NCI-H82 treated with DMSO at 0.1 percent for 48 hours (cell line): ENCODE results near the gene EIF4B.

Source experiments
- DNase-seq: peaks from one replicate; lab custom pipeline; 2025; ENCODE audit not compliant: unreplicated experiment; lab: John Stamatoyannopoulos, UW

EIF4B gene

DNA sequence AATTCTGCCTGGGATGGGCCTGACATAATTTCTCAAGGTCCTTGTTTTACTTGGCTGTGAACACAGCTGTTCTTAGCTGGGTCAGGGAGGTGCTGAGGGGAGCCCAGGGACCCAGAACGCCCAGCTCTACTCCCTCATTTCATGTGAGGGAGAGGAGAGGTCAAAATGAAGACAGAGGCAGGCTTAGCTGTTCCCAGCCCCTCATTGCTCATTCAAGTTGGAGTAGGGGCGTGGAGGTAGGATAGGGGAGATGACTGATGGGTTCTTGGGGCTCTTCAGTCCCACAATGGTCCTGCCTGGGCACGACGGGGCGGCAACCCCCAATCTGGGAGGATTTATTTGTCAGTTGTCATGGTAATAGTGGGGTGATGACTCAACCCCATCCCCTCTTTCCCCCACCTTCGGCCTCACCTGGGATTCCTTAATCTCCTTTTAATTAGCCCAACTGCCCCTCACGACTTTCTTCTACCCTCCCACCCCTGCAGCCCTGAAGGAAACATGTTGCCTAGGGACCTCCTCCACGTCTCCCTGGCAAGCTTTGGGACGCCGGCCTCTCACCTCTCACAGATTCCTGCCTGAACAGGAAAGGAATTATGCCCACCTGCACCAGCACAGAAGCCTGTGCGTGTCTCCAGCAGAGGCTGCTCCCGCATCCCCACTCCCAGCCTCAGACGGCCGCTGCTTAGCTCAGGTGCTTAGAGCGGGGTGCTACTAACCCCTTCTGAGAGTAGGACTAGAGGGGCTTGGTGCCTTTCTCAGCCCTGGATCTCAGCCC is 62.7 kb downstream of the EIF4B start:
- no peak for DNase-seq

DNA sequence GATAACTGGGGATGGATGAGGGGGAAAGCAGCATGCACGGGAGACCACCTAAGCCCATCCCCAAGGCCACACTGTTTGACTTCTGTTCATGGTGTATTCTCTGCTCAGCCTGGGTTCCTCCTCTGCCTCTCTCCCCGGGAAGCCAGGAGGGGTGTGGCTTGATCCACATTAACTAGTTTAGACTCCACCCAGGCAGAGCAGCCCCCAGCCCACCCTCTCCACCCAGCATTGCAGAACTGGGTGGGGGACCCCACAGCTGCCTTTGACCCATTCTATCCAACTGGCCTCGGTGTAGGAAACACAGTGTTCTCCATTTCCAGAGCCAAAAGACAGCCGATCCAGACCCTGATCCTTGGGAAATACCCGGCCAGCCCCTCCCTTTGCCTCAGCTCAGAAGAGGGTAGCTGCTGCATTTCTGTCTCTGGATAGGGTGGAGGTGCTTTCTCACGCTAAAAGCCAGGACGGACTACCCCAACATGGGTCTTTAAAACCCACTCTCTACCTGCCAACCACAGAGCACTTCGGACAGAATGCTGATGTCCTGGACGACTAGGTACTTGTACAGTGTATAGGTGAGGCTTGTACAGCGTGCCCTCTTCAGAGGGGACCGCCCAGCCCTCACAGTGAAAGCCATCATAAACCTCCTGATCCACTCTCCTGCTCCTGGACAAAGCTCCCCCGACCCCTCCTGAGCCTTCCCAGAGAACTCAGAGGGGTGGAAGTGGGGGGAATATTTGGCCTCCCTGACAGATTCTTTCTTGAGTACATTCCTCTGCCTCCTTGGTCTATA is 63.6 kb downstream of the EIF4B start:
- DNase-seq, result no peak

DNA sequence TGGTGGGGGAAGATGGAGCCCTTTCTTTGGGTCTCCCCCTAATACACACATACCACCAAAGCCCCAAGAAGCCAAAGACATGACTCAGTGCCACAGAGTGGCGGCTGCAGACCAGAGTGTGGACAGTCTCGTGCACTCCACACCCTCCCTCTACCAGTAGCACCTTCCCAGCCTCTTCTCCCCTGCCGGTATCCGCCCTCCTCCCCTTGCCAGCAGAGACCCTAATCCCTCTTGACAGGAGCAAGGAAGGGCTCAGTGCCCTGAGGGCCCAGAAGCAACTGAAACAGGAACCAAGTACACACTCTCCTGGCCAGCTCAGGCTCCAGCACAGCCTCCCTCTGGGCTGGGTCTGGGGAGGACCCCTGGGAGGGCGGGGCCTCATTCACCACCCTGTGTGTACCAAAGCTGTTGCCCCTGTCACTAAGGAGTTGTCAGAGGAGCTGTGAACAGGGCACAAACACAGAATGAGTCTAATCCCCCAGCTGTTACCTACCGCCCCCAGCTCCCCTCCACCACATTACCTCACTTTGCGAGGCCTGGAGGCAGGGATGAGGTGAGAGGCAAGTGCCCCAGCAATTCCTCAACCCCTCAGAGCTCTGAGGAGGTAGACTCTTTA is 64.7 kb downstream of the EIF4B start:
- DNase-seq, result peak; percentile 53

DNA sequence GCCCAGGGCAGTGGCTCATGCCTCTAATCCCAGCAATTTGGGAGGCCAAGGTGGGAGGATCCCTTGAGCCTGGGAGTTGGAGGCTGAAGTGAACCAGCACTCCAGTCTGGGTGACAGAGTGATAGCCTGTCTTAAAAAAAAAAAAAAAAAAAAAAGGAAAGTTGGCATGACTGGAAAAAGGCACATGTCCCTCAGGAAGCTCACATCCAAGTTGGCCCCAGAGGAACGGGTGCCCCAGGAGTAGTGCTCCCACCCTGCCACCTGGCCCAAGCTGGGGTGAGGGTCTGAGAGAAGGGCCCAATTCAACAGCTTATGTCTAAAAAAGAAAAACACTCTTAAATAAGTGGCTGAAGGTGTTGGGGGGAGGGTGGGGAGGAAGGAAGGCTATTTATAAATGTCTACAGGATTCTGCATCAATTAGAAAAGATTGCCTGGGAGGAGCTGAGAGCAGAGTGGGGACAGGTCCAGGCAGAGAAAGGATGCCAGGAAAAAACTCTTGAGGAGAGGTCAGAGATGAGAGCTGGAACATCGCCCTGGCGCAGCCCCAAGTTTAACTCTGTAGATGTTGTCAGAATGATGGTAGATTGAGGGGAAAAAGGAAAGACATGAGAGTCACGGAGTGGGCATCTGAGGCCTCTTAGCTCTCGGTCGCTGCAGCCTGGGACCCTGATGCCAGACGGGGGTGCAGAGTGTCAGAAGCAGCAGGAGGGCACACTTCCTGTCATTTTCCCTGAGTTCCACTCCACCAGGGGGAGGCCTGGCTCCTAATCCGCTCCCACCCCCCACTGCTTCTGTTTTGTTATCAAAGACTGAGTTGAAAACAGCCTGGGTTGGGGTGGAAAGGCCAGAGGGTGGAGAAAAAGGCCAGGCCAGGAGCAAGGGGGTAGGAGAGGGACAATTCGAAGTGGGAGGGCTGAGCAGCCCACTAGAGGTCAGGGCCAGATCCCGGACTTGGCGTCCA is 65.6 kb downstream of the EIF4B start:
- no peak for DNase-seq

DNA sequence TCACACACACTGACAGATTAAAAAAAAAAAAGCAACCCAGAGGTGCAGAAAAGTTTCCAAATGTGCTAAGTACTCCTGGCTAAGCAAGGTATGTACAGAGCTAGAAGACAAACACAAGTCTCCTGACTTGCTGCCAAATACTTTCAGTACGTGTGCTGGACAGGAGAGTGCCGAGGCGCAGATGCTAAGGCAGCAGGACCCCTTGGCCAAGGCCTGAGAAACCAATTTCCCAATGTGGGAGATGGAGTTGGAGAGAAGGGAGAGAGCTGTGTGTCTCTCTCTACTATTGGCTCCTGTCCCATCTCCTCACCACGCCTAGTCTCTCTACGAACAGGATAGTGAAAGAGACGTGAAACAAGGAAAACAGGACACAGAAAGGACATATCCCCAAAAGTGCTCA is 67.6 kb downstream of the EIF4B start:
- DNase-seq, result no peak

DNA sequence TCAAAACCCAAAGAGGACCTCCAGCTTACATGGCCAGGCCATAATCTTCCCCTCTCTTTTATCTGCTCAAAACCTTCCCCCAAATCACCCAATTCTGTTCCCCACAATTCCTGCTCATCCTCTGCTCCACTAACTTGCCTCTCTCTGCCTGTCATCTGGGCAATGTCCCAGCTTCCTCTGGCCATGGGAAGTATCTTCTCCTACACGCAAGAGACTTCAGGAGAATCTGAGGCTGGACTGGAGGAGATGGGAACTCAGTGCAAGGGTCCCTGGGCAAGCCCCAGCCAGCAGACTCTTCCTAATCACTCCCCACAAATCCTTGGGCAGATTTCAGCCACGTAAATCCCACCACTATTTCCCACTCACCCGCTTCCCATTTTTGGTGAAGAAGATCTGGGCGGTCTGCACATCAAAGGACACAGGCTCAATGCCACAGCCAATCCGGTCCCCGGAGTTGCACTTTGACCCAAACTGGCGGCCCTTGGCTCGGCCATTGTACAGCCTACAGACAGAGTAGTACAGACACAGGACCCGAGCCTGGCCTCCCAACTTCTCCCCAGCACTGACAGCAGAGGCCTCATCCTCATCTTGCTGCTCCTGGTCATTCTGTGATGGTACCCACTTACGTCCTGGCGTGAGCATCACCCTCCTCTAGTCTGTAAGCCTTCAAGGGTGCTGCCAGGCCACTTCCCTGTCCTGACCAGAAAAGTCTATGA is 68.2 kb downstream of the EIF4B start:
- no peak for DNase-seq

DNA sequence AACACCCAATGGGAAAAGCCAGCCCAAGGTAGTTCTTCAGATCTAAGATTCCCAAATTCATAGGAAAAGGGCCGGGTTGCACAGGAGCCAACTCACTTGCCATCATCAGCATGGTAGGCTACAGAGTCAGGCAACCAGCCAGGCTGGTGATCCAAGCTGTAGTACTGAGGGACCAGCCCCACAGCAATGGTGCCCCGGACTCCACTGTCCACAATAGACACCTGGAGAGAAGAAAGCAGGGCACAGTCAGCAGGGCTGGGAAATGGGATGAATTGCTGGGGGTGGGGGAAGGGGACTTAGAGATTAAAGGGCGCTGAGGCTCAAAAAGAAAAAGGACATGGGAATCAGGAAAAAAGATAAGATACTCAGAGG is 68.7 kb downstream of the EIF4B start:
- DNase-seq, result no peak

DNA sequence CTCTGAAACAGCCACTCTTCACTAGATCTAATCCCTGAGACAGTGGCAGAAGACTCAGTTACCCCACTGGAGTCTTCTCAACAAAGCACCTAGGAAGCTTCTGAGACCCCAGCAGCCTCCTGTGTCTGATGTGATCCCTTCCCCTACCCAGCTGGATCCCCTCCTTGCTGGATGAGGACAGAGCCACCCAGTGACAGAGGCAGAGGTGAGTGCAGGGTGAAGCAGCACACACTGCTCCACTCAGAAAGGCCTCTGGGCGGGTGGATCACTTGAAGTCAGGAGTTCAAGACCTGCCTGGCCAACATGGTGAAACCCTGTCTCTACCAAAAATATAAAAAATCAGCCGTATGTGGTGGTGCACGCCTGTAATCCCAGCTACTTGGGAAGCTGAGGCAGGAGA is 70.2 kb downstream of the EIF4B start:
- no peak for DNase-seq

DNA sequence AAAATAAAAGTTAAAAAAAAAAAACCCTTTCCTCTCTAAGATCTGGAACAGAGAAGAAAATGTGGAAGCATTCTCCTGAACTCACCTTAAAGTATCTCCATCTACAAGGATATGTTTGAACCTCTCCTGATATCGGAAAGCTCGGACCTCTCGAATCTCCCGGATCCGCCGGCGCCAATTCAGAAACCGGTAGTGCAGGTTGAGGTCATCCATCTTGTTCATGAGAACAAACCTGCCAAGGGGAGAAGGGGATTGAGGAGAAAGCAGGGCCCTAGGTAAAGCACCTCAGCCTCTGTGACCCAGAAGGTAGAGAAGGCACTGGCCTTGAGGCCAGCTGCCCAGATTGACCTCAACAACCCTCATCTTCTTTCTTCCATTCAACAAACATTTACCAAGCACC is 70.8 kb downstream of the EIF4B start:
- DNase-seq, result no peak

DNA sequence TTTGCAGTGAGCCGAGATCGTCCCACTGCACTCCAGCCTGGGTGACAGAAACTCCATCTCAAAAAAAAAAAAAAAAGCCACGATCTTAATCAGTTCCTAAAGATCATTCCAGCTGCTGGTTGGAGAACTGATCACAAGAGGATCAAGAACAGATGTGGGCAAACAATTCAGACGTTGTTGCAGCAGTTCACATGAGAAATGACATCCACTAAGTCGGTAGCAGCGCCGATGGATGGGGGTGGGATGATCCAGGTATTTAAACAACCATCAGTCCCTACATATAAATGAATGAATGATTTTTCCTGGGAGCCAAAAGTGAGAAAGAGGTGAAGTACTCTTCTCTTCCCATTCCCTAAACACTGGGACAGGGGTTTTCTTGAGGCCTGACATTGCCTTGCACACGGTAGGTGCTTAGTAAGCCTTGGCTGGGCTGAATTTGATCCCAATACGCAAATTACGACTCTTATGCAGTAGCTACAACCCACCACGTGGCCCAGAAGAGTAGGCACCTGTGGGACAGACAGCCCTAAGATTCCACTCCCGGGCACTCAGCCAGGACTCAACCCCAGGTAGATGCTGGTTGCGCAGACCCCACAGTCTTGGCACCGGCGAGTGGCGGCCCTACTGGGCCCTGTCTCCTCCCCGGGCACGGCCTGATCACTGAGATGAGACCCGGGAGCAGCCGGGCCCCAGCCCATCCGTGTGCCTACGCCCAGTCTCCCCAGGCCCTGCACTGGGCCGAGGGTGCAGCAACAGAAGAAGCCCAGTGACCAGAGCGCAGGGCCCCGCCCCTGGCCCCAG is 72.4 kb downstream of the EIF4B start:
- no peak for DNase-seq

DNA sequence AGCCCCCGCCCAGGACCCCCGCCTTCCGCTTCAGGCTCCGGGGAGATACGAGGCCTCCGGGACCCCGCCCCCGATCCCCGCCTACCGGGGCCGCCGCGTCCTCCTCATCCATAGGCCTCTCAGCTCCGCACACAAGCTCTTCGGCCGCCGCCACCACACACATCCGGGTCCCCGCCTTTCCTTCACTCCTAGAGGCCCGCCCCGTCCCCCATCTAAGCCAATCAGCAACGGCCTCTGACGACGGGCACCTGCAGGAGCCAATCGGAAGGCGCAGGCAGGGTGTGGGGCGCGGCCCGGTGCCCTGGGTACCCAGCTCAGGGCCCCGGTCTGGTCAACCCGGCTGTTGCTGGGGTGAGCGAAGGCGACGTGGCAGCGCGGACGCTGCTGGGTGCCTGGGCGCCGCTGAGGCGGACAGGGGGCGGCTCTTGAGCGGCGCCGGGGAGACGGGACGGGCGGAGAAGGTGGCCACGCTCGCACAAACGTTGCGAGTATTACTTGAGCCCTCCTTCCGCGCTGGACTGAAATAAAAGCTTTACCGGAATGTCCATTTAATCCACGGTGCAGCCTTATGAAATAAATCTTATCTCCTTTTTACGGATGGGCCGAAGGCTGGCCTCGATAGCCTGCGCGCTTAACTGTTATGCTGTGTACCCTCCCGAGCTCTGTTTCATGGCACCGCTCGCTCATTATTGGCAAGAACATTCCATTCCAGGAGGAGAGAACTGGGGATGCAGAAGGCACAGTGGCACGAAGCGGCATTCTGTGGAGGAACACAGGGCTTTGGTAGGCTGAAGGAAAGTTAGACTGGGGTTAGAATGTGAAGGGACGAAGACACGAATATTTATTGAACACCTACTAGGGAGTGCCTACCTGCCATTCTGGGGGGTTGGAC is 73.2 kb downstream of the EIF4B start, which contains the start of gene SPRYD3:
SPRYD3 (minus strand) TSS at position 165 of the 892 bp plus-strand sequence; CDS start at position 108, 57 bp downstream.
- peak; percentile 90 for DNase-seq

DNA sequence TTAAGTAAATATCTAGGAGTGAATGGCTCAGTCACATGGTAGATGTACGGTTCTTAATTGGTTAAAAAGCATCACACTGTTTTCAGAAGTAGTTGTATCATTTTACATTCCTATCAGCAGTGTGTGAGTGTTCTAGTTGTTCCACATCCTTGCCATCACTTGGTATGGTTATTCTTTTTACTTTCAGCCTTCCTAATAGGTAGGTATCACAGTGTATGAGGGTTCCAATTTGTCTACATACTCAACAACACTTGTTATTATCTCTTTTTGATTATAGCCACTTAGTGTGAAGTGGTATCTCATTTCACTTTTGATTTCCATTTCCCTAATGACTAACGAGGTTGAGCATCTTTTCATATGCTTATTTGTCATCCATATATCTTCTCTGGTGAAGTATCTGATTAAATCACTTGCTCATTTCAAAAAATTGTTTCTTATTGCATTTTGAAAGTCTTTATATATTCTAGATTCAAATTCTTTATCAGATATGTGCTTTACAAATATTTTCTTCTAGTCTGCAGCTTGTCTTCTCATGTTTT is 76.5 kb downstream of the EIF4B start:
- no peak for DNase-seq

DNA sequence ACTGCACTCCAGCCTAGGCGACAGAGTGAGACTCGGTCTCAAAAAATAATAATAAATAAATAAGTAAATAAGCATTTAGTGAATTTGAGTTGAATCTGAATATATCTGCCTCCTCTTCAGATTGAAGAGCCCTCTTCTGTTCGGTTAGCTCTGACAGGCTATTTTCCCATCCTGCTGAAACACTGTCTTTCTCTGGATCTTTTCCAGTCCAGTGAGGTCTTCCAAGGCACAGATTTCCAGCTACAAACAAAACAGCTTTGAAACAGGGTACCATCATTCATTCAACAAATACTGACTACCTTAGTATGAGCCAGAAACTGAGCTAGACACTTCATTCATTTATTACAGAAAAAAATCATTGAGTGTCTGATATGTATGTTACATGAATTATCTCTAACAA is 80.1 kb downstream of the EIF4B start:
- DNase-seq, result no peak

DNA sequence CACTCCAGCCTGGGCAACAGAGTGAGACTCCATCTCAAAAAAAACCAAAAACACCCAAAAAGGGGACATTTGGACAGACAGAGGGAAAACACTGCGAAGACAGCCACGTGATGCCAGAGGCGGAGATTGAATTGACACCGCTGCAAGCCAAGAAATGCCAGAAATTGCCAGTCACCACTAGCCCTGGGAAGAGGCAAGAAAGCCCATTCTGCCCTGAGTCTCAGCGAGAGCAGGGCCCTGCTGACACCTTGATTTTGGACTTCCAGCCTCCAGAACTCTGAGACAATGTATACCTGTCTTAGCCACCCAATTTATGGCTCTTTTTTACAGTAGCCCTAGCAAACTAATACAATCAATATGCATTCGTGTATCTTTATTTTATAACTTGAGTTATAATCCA is 83.8 kb downstream of the EIF4B start:
- no peak for DNase-seq

DNA sequence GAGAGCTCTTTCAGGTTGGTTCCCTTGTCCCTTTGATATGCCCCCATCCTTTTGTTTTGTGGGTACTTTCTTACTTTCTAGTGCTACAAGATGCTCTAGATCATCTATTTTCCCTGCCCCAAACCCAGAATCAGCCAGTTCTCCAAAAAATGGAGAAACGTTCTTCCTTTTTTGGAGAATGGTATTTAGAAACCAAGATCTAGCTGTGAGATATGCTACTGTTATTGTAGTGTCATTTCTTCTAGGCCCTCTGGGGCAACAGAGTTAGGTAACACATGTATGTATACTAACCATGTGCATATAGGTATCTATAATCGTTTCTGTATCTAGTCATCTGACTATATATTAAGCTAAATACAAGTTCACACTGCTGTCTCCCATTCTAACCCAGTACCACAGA is 84.3 kb downstream of the EIF4B start:
- no peak for DNase-seq

DNA sequence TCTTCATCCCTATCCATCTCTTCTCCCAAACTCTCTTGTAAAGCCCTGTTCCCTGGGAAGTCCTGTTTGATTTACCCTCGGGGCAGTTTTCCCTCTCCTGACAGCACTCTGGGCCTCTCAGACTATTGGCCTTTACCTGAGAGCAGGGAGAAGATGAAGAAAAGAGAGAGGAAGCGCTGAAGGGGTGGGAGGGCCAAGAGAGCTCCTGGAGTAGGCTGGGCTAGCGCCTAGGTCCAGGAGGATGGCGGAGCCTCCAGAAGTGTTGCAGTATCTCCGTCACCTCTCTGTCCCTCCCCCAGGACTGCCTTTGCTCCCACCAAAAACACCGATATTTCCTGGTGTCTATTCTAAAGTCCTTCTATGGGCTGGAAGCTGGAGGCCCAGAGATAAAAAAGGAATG is 85.5 kb downstream of the EIF4B start:
- DNase-seq, result no peak
